ENCODE results near the gene CACHD1. TPM values are rescaled to one million over a fixed set of nuclear protein-coding genes. Genes with fewer than 3 reads are reported as not detected.

The CACHD1 gene
- total and polyA plus RNA-seq, 4 donors, result 4.7 to 49.6 (median 12.5) TPM

- DNase-seq (no peak), ATAC-seq (ENCODE audit: insufficient read depth, low FRiP score) (no peak)
- no peak overlapping the region for H3K4me3 ChIP-seq
- H3K9me3 ChIP-seq (ENCODE audit: control insufficient read depth in 4 of 4, insufficient read depth in 3 of 4, low read length in 3 of 4), result no peaks in the 10 kb centered on the region
- WGBS, 2 donors, result 46 to 79% methylated on average over 1 of the region's 1 CpG
- no peaks in the 10 kb centered on the region for H3K4me1 ChIP-seq (ENCODE audit: control insufficient read depth in 5 of 5, insufficient read depth in 5 of 5, low read length in 5 of 5)
- no peak for TF ChIP-seq CTCF (IDR thresholded peaks at IDR 0.05; ENCODE audit: control extremely low read depth, extremely low read depth)
- H3K27ac ChIP-seq (ENCODE audit: low read depth in 1 of 2, low read length in 1 of 2), result no peak overlapping the region
- H3K27me3 ChIP-seq (ENCODE audit: control insufficient read depth in 3 of 3, insufficient read depth in 3 of 3, low read length in 2 of 3), result no peaks in the 10 kb centered on the region
- no peak overlapping the region for H3K9ac ChIP-seq (ENCODE audit: insufficient read depth in 1 of 2, low read length in 2 of 2)
- H3K36me3 ChIP-seq (ENCODE audit: control insufficient read depth in 4 of 4, insufficient read depth in 4 of 4, low read length in 4 of 4), result no peaks in the 10 kb centered on the region
These were observed 235.7 kb downstream of the CACHD1 start for GRCh38 chr1:64705591-64705990.

- Histone ChIP-seq H3K36me3 (ENCODE audit: control insufficient read depth in 4 of 4, insufficient read depth in 4 of 4, low read length in 4 of 4) (no peaks in the 10 kb centered on the region), H3K27me3 (ENCODE audit: control insufficient read depth in 3 of 3, insufficient read depth in 3 of 3, low read length in 2 of 3) (no peaks in the 10 kb centered on the region), H3K4me1 (ENCODE audit: control insufficient read depth in 5 of 5, insufficient read depth in 5 of 5, low read length in 5 of 5) (no peaks in the 10 kb centered on the region), H3K27ac (ENCODE audit: low read depth in 1 of 2, low read length in 1 of 2) (no peak overlapping the region), H3K9ac (ENCODE audit: insufficient read depth in 1 of 2, low read length in 2 of 2) (no peak overlapping the region), H3K4me3 (no peak overlapping the region), H3K9me3 (ENCODE audit: control insufficient read depth in 4 of 4, insufficient read depth in 3 of 4, low read length in 3 of 4) (no peaks in the 10 kb centered on the region)
- DNase-seq, result no peak
- ATAC-seq (ENCODE audit: insufficient read depth, low FRiP score), result no peak
- TF ChIP-seq CTCF (IDR thresholded peaks at IDR 0.05; ENCODE audit: control extremely low read depth, extremely low read depth), result no peak
- WGBS, 2 donors, result 17 to 23% methylated on average over 1 of the region's 1 CpG
These were observed 241.3 kb downstream of the CACHD1 start for GRCh38 chr1:64711266-64711665.

GRCh38 chr1:64712049-64712448, 242.1 kb downstream of the CACHD1 start:
- Histone ChIP-seq H3K9me3 (ENCODE audit: control insufficient read depth in 4 of 4, insufficient read depth in 3 of 4, low read length in 3 of 4) (no peaks in the 10 kb centered on the region), H3K27me3 (ENCODE audit: control insufficient read depth in 3 of 3, insufficient read depth in 3 of 3, low read length in 2 of 3) (no peaks in the 10 kb centered on the region), H3K9ac (ENCODE audit: insufficient read depth in 1 of 2, low read length in 2 of 2) (no peak overlapping the region), H3K27ac (ENCODE audit: low read depth in 1 of 2, low read length in 1 of 2) (no peak overlapping the region), H3K36me3 (ENCODE audit: control insufficient read depth in 4 of 4, insufficient read depth in 4 of 4, low read length in 4 of 4) (no peaks in the 10 kb centered on the region), H3K4me3 (no peak overlapping the region), H3K4me1 (ENCODE audit: control insufficient read depth in 5 of 5, insufficient read depth in 5 of 5, low read length in 5 of 5) (no peaks in the 10 kb centered on the region)
- TF ChIP-seq CTCF (IDR thresholded peaks at IDR 0.05; ENCODE audit: control extremely low read depth, extremely low read depth), result no peak
- ATAC-seq (ENCODE audit: insufficient read depth, low FRiP score), result no peak
- WGBS, 2 donors, result 89 to 94% methylated on average over 2 of the region's 2 CpGs
- DNase-seq, result no peak

- no peak for TF ChIP-seq CTCF (IDR thresholded peaks at IDR 0.05; ENCODE audit: control extremely low read depth, extremely low read depth)
- Histone ChIP-seq H3K27me3 (ENCODE audit: control insufficient read depth in 3 of 3, insufficient read depth in 3 of 3, low read length in 2 of 3) (no peaks in the 10 kb centered on the region), H3K9ac (ENCODE audit: insufficient read depth in 1 of 2, low read length in 2 of 2) (no peak overlapping the region), H3K36me3 (ENCODE audit: control insufficient read depth in 4 of 4, insufficient read depth in 4 of 4, low read length in 4 of 4) (no peaks in the 10 kb centered on the region), H3K4me1 (ENCODE audit: control insufficient read depth in 5 of 5, insufficient read depth in 5 of 5, low read length in 5 of 5) (no peaks in the 10 kb centered on the region), H3K27ac (ENCODE audit: low read depth in 1 of 2, low read length in 1 of 2) (no peak overlapping the region), H3K9me3 (ENCODE audit: control insufficient read depth in 4 of 4, insufficient read depth in 3 of 4, low read length in 3 of 4) (no peaks in the 10 kb centered on the region), H3K4me3 (no peak overlapping the region)
- DNase-seq (no peak), ATAC-seq (ENCODE audit: insufficient read depth, low FRiP score) (no peak)
- 78 to 85% methylated on average over 2 of the region's 2 CpGs for WGBS, 2 donors
These were observed 245.3 kb downstream of the CACHD1 start for GRCh38 chr1:64715186-64715585.

Data from lung (tissue), 12 donors.